ENCODE measurements around the gene MTIF2. TPM values are rescaled to one million over a fixed set of nuclear protein-coding genes. Genes with fewer than 3 reads are reported as not detected.
"Not testable (repeated sequence)": the region's sequence is repeated elsewhere in the genome, so short reads cannot be mapped to it uniquely, and the experiment has no call there.

MTIF2 gene
- total RNA-seq, 1 donor from 2014 or later, result 19.6 TPM

DNA sequence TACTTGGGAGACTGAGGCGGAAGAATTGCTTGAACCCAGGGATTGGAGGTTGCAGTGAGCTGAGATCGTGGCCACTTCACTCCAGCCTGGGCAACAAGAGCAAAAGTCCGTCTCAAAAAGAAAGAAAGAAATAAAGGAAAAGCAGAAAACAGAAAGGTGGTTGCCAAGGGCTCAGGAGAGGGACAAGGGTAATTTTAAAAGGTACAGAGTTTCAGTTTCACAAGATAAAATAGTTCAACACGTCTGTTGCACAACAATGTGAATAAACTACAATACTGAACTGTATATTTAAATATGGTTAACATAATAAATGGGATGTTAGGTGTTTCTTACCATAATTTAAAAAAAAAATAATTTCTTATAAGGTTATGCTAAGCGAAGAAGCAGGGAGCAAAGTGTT lies 23.6 kb downstream of the MTIF2 start:
- TF ChIP-seq, protein P1, sequence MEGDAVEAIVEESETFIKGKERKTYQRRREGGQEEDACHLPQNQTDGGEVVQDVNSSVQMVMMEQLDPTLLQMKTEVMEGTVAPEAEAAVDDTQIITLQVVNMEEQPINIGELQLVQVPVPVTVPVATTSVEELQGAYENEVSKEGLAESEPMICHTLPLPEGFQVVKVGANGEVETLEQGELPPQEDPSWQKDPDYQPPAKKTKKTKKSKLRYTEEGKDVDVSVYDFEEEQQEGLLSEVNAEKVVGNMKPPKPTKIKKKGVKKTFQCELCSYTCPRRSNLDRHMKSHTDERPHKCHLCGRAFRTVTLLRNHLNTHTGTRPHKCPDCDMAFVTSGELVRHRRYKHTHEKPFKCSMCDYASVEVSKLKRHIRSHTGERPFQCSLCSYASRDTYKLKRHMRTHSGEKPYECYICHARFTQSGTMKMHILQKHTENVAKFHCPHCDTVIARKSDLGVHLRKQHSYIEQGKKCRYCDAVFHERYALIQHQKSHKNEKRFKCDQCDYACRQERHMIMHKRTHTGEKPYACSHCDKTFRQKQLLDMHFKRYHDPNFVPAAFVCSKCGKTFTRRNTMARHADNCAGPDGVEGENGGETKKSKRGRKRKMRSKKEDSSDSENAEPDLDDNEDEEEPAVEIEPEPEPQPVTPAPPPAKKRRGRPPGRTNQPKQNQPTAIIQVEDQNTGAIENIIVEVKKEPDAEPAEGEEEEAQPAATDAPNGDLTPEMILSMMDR (IDR thresholded peaks at IDR 0.05), result no peak
- intact Hi-C loops (cut with DNase I), result no loop called here
- H3K36me3 ChIP-seq, result peaks cover 68% of the 10 kb centered on the region

DNA sequence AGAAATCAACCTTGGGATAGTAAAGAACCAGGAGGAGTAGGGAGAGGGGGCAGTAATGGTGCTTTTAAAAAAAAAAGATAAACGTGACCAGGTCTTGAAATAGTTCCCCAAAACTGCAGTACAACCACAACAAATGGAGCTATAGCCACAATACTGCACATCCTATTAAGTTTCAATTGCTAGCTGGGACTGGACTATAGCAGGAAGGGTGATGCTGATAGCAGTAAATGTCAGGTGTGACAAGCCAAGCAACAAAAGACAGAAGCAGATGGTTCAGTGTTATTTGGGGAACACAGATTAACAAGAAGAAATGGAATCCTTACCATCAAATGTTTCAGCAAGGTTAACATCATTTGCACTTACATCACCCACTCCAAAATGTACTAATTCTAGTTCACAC lies 26.4 kb downstream of the MTIF2 start:
- DNase-seq (no peak), ATAC-seq (no peak)
- intact Hi-C loops (cut with DNase I), result no loop called here
- no peak overlapping the region for H3K4me3 ChIP-seq
- no peaks in the 10 kb centered on the region for H3K4me1 ChIP-seq
- TF ChIP-seq, protein P1 (IDR thresholded peaks at IDR 0.05), result no peak
- no peaks in the 10 kb centered on the region for H3K27me3 ChIP-seq
- no peak overlapping the region for H3K27ac ChIP-seq
- no peaks in the 10 kb centered on the region for H3K9me3 ChIP-seq
- H3K36me3 ChIP-seq, result peaks cover 77% of the 10 kb centered on the region

More for the DNA sequence above, 23.6 kb downstream of the MTIF2 start:
- DNase-seq, result no peak
- Histone ChIP-seq H3K4me1 (no peaks in the 10 kb centered on the region), H3K9me3 (no peaks in the 10 kb centered on the region), H3K27me3 (no peaks in the 10 kb centered on the region), H3K27ac (no peak overlapping the region), H3K4me3 (no peak overlapping the region)
- no peak for ATAC-seq

DNA sequence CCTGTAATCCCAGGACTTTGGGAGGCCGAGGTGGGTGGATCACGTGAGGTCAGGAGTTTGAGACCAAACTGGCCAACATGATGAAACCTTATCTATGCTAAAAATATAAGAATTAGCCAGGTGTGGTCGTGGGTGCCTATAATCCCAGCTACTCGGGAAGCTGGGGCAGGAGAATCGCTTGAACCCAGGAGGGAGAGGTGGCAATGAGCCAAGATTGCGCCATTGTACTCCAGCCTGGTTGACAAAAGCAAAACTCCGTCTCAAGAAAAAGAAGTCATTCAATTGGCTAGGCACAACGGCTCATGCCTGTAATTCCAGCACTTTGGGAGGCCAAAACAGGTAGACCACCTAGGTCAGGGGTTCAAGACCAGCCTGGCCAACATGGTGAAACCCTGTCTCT lies 27.4 kb downstream of the MTIF2 start:
- H3K9me3 ChIP-seq; H3K4me1 ChIP-seq; intact Hi-C loops (cut with DNase I); H3K27ac ChIP-seq; H3K4me3 ChIP-seq; ATAC-seq; DNase-seq; H3K27me3 ChIP-seq: not testable (repeated sequence)
- H3K36me3 ChIP-seq, result peaks cover 77% of the 10 kb centered on the region

DNA sequence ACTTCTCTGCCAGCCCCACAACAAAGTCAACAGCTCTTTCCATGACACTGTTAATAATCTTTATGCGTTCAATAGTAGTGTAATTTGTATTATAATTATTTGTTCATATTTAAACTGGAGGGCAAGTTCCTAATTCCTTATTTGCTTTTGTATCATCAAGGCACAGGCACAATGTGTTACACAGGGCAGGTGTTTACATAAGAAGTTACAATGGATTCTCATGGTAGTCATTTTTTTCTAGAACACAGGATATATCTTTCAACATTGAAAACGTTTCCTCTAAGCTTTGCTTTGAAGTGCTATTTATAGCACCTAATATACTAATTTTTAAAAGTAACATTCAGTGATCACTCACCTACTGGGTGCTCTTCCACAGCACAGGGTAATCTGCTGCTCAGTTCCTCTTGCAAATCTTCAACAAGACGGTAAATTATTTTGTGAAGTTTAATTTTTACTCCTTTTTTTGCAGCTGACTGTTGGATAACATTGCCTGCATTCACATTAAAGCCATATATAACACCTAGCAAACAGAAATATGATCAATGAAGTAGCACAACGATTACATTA lies 29.3 kb downstream of the MTIF2 start:
- DNase-seq (no peak), ATAC-seq (no peak)
- H3K27me3 ChIP-seq, result no peaks in the 10 kb centered on the region
- peaks cover 77% of the 10 kb centered on the region for H3K36me3 ChIP-seq
- H3K9me3 ChIP-seq, result no peaks in the 10 kb centered on the region
- intact Hi-C loops (cut with DNase I), result no loop called here
- peaks cover 2% of the 10 kb centered on the region for H3K4me1 ChIP-seq
- TF ChIP-seq, protein P1 (IDR thresholded peaks at IDR 0.05), result no peak
- H3K4me3 ChIP-seq, result no peak overlapping the region
- no peak overlapping the region for H3K27ac ChIP-seq

GRCh38 chr2:55236992-55237543 lies 32.0 kb downstream of the MTIF2 start:
- Histone ChIP-seq H3K9me3 (no peaks in the 10 kb centered on the region), H3K4me3 (no peak overlapping the region), H3K4me1 (peaks cover 15% of the 10 kb centered on the region), H3K27ac (no peak overlapping the region), H3K36me3 (peaks cover 66% of the 10 kb centered on the region), H3K27me3 (no peaks in the 10 kb centered on the region)
- TF ChIP-seq, protein P1 (IDR thresholded peaks at IDR 0.05), result no peak
- ATAC-seq (no peak), DNase-seq (no peak)
- intact Hi-C loops (cut with DNase I), result no loop called here

GRCh38 chr2:55235724-55236538 lies 33.1 kb downstream of the MTIF2 start:
- TF ChIP-seq, protein P1 (IDR thresholded peaks at IDR 0.05), result no peak
- no peaks in the 10 kb centered on the region for H3K27me3 ChIP-seq
- no peak for ATAC-seq
- peaks cover 66% of the 10 kb centered on the region for H3K36me3 ChIP-seq
- DNase-seq, result no peak
- no peak overlapping the region for H3K27ac ChIP-seq
- no peaks in the 10 kb centered on the region for H3K9me3 ChIP-seq
- intact Hi-C loops (cut with DNase I), result no loop called here
- H3K4me3 ChIP-seq, result no peak overlapping the region
- peaks cover 21% of the 10 kb centered on the region for H3K4me1 ChIP-seq
